WTC11 (cell line): Measurements from ENCODE around the gene VMAC. TPM values are rescaled to one million over a fixed set of nuclear protein-coding genes. Genes with fewer than 3 reads are reported as not detected.

ENCODE experiments used
- ATAC-seq: fragments of 200-7000 bp; cut with Tn5 transposase; 2 replicates; pipeline ENCODE4 v1.10.0; 2021; ENCODE audit warnings: mild to moderate bottlenecking, moderate library complexity
- CTCF ChIA-PET: fragments of 300-600 bp; sonication (Branson Sonifier 250); formaldehyde crosslinking; loops from one replicate; lab custom pipeline; 2021; ENCODE audit warnings: antibody characterized with exemption; lab: Charles Lee
- POLR2A ChIA-PET: fragments of 350-600 bp; sonication (Branson Sonifier 250); formaldehyde crosslinking; loops from one replicate; lab custom pipeline; 2021; ENCODE audit warnings: antibody characterized with exemption; lab: Charles Lee
- DNase-seq: peaks from one replicate; pipeline ENCODE4 v3.0.0; 2021; ENCODE audit warnings: low spot score
- H3K27ac Mint-ChIP-seq: 2 replicates; pipeline ENCODE4 v1.8.0; 2021; ENCODE audit warnings: mixed read lengths
- H3K27me3 Mint-ChIP-seq: 2 replicates; pipeline ENCODE4 v1.8.0; 2021; ENCODE audit warnings: low read depth, mild to moderate bottlenecking, moderate library complexity, mixed read lengths
- H3K36me3 Mint-ChIP-seq: 2 replicates; pipeline ENCODE4 v1.8.0; 2021; ENCODE audit warnings: mixed read lengths
- H3K4me1 Mint-ChIP-seq: 2 replicates; pipeline ENCODE4 v1.8.0; 2022; ENCODE audit warnings: mixed read lengths
- H3K4me3 Mint-ChIP-seq: 2 replicates; pipeline ENCODE4 v1.8.0; 2021; ENCODE audit warnings: mild to moderate bottlenecking, moderate library complexity, mixed read lengths
- H3K9me3 Mint-ChIP-seq: 2 replicates; pipeline ENCODE4 v1.8.0; 2021; ENCODE audit warnings: mixed read lengths
- CREB1 ChIP-seq: sonication (generic); formaldehyde crosslinking; IDR thresholded peaks from 2 replicates; pipeline ENCODE4 v1.8.0; 2023; ENCODE audit warnings: mild to moderate bottlenecking, missing genetic modification reagents
- FOXP1 ChIP-seq: sonication (generic); formaldehyde crosslinking; IDR thresholded peaks from 2 replicates; pipeline ENCODE4 v1.8.0; 2022; ENCODE audit warnings: missing genetic modification reagents, mild to moderate bottlenecking, moderate library complexity, borderline replicate concordance
- MXD4 ChIP-seq: fragments of 250-450 bp; sonication (Bioruptor Pico); IDR thresholded peaks from 2 replicates; pipeline ENCODE4 v1.8.0; 2021; ENCODE audit warnings: mild to moderate bottlenecking, moderate library complexity, borderline replicate concordance
- NFYB ChIP-seq: sonication (generic); formaldehyde crosslinking; conservative IDR thresholded peaks from 2 replicates; pipeline ENCODE4 v1.8.0; 2022; ENCODE audit warnings: low read depth, missing genetic modification reagents
- RORB ChIP-seq: fragments of 250-450 bp; sonication (Bioruptor Pico); IDR thresholded peaks from 2 replicates; pipeline ENCODE4 v1.9.0; 2021; ENCODE audit warnings: mild to moderate bottlenecking
- SMAD3 ChIP-seq: sonication (generic); formaldehyde crosslinking; IDR thresholded peaks from 2 replicates; pipeline ENCODE4 v1.8.0; 2022; ENCODE audit warnings: missing genetic modification reagents, mild to moderate bottlenecking, borderline replicate concordance
- SOX15 ChIP-seq: fragments of 250-450 bp; sonication (Bioruptor Pico); IDR thresholded peaks from 2 replicates; pipeline ENCODE4 v1.9.0; 2021; ENCODE audit warnings: mild to moderate bottlenecking
- TCF7 ChIP-seq: sonication (generic); formaldehyde crosslinking; IDR thresholded peaks from 2 replicates; pipeline ENCODE4 v1.8.0; 2022; ENCODE audit warnings: mild to moderate bottlenecking, low read depth, missing genetic modification reagents, moderate library complexity
- ZNF121 ChIP-seq: sonication (generic); formaldehyde crosslinking; IDR thresholded peaks from 2 replicates; pipeline ENCODE4 v1.8.0; 2023; ENCODE audit warnings: missing genetic modification reagents
- ZNF232 ChIP-seq: sonication (generic); formaldehyde crosslinking; IDR thresholded peaks from 2 replicates; pipeline ENCODE4 v1.8.0; 2022; ENCODE audit warnings: mild to moderate bottlenecking, missing genetic modification reagents
- total RNA-seq: library from RNA; stranded (reverse); gene quantifications from 3 replicates; pipeline ENCODE4 v1.2.3, GENCODE V29; 2021
- TF ChIP-seq, protein P1 (sequence below): sonication (generic); formaldehyde crosslinking; IDR thresholded peaks from 2 replicates; pipeline ENCODE4 v1.8.0; 2022; ENCODE audit warnings: mild to moderate bottlenecking, missing genetic modification reagents
- TF ChIP-seq, protein P2 (sequence below): sonication (generic); formaldehyde crosslinking; IDR thresholded peaks from 2 replicates; pipeline ENCODE4 v1.8.1; 2022; ENCODE audit warnings: low read depth, missing genetic modification reagents, borderline replicate concordance
- TF ChIP-seq, protein P3 (sequence below): sonication (generic); formaldehyde crosslinking; IDR thresholded peaks from 2 replicates; pipeline ENCODE4 v1.8.1; 2022; ENCODE audit warnings: missing genetic modification reagents, borderline replicate concordance
- TF ChIP-seq, protein P4 (sequence below): fragments of 250-450 bp; sonication (Bioruptor Pico); IDR thresholded peaks from 2 replicates; pipeline ENCODE4 v1.8.0; 2021; ENCODE audit warnings: mild to moderate bottlenecking
- TF ChIP-seq, protein P5 (sequence below): fragments of 250-450 bp; sonication (Bioruptor Pico); IDR thresholded peaks from 2 replicates; pipeline ENCODE4 v1.9.0; 2021; ENCODE audit warnings: mild to moderate bottlenecking
- TF ChIP-seq, protein P6 (sequence below): fragments of 250-450 bp; sonication (Bioruptor Pico); IDR thresholded peaks from 2 replicates; pipeline ENCODE4 v1.9.0; 2021; ENCODE audit warnings: mild to moderate bottlenecking
- TF ChIP-seq, protein P7 (sequence below): sonication (generic); formaldehyde crosslinking; IDR thresholded peaks from 2 replicates; pipeline ENCODE4 v1.8.1; 2023; ENCODE audit warnings: mild to moderate bottlenecking, missing genetic modification reagents
- TF ChIP-seq, protein P8 (sequence below): sonication (generic); formaldehyde crosslinking; IDR thresholded peaks from 2 replicates; pipeline ENCODE4 v1.8.0; 2023; ENCODE audit warnings: mild to moderate bottlenecking, missing genetic modification reagents
- TF ChIP-seq, protein P9 (sequence below): fragments of 250-450 bp; sonication (Bioruptor Pico); conservative IDR thresholded peaks from 2 replicates; pipeline ENCODE4 v1.9.0; 2021; ENCODE audit warnings: mild to moderate bottlenecking
- TF ChIP-seq, protein P10 (sequence below): sonication (generic); formaldehyde crosslinking; IDR thresholded peaks from 2 replicates; pipeline ENCODE4 v1.8.0; 2022; ENCODE audit warnings: mild to moderate bottlenecking, missing genetic modification reagents

The VMAC gene
- total RNA-seq, 1 experiment from 2014 or later: 2.5 TPM

DNA sequence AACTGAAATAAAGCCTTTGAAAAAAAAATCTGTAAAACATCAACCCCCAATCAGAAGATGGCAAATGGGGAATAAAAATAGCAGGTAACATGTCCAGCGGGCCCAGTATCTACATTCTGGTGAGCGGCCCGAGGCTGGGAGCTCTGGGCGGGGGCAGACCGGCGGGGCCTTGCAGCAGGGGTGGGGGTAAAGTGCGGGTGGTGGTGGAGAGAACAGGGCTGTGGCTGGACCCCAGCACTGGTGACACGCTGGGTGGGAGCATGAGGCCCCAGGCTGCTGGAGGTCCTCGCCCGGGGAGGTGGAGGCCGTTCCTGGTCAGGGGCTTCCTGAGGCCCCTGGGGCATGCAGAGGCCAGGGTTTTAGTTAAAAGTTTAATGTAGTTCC, 11.1 kb downstream of the VMAC start (continued):
- TF ChIP-seq, protein P1, sequence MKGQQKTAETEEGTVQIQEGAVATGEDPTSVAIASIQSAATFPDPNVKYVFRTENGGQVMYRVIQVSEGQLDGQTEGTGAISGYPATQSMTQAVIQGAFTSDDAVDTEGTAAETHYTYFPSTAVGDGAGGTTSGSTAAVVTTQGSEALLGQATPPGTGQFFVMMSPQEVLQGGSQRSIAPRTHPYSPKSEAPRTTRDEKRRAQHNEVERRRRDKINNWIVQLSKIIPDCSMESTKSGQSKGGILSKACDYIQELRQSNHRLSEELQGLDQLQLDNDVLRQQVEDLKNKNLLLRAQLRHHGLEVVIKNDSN (CRISPR knock-in tag): no peak
- TF ChIP-seq SOX15 (CRISPR knock-in tag) (no peak), ZNF121 (CRISPR knock-in tag) (no peak), ZNF232 (CRISPR knock-in tag) (no peak), CREB1 (CRISPR knock-in tag) (no peak), FOXP1 (no peak)
- TF ChIP-seq, protein P2, sequence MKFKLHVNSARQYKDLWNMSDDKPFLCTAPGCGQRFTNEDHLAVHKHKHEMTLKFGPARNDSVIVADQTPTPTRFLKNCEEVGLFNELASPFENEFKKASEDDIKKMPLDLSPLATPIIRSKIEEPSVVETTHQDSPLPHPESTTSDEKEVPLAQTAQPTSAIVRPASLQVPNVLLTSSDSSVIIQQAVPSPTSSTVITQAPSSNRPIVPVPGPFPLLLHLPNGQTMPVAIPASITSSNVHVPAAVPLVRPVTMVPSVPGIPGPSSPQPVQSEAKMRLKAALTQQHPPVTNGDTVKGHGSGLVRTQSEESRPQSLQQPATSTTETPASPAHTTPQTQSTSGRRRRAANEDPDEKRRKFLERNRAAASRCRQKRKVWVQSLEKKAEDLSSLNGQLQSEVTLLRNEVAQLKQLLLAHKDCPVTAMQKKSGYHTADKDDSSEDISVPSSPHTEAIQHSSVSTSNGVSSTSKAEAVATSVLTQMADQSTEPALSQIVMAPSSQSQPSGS (CRISPR knock-in tag): no peak
- TF ChIP-seq, protein P3, sequence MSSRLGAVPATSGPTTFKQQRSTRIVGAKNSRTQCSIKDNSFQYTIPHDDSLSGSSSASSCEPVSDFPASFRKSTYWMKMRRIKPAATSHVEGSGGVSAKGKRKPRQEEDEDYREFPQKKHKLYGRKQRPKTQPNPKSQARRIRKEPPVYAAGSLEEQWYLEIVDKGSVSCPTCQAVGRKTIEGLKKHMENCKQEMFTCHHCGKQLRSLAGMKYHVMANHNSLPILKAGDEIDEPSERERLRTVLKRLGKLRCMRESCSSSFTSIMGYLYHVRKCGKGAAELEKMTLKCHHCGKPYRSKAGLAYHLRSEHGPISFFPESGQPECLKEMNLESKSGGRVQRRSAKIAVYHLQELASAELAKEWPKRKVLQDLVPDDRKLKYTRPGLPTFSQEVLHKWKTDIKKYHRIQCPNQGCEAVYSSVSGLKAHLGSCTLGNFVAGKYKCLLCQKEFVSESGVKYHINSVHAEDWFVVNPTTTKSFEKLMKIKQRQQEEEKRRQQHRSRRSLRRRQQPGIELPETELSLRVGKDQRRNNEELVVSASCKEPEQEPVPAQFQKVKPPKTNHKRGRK: no peak

DNA sequence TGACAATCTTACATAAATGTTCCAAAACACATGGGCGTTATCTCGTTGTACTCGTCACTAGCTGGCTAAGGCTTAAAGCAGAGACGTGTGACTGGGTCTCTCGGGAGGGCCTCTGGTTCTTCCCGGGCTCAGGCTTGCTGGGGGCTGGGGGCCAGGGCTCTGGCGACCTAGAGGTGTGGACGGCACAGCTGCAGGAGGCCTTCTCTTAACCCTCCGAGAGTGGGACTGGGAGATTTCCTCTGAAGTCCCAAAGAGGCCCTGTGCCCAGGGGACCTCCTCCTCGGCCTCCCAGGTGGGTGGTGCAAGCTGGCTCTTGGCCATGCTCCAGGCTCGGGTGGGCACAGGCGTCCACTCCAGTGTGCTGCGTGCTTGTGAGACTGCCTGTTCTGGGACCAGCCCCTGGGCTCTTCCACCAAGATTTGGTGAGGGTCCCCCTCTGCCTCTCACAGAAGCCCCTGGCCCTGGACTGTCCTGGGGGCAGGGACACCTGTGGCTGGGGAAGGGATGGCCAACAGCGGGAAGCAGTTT, 11.6 kb downstream of the VMAC start:
- Mint-ChIP-seq H3K36me3 (peaks cover 15% of the 10 kb centered on the region), H3K27me3 (no peaks in the 10 kb centered on the region), H3K27ac (no peak overlapping the region), H3K4me1 (no peaks in the 10 kb centered on the region), H3K4me3 (no peak overlapping the region), H3K9me3 (no peaks in the 10 kb centered on the region)
- CTCF ChIA-PET: no interaction called here
- no peak for DNase-seq
- POLR2A ChIA-PET: no interaction called here
- ATAC-seq: no peak
- TF ChIP-seq TCF7 (CRISPR knock-in tag) (no peak), MXD4 (CRISPR knock-in tag) (no peak), NFYB (CRISPR knock-in tag) (no peak), RORB (no peak), SMAD3 (CRISPR knock-in tag) (no peak)
- TF ChIP-seq, protein P4, sequence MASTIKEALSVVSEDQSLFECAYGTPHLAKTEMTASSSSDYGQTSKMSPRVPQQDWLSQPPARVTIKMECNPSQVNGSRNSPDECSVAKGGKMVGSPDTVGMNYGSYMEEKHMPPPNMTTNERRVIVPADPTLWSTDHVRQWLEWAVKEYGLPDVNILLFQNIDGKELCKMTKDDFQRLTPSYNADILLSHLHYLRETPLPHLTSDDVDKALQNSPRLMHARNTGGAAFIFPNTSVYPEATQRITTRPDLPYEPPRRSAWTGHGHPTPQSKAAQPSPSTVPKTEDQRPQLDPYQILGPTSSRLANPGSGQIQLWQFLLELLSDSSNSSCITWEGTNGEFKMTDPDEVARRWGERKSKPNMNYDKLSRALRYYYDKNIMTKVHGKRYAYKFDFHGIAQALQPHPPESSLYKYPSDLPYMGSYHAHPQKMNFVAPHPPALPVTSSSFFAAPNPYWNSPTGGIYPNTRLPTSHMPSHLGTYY (CRISPR knock-in tag): no peak
- TF ChIP-seq, protein P5, sequence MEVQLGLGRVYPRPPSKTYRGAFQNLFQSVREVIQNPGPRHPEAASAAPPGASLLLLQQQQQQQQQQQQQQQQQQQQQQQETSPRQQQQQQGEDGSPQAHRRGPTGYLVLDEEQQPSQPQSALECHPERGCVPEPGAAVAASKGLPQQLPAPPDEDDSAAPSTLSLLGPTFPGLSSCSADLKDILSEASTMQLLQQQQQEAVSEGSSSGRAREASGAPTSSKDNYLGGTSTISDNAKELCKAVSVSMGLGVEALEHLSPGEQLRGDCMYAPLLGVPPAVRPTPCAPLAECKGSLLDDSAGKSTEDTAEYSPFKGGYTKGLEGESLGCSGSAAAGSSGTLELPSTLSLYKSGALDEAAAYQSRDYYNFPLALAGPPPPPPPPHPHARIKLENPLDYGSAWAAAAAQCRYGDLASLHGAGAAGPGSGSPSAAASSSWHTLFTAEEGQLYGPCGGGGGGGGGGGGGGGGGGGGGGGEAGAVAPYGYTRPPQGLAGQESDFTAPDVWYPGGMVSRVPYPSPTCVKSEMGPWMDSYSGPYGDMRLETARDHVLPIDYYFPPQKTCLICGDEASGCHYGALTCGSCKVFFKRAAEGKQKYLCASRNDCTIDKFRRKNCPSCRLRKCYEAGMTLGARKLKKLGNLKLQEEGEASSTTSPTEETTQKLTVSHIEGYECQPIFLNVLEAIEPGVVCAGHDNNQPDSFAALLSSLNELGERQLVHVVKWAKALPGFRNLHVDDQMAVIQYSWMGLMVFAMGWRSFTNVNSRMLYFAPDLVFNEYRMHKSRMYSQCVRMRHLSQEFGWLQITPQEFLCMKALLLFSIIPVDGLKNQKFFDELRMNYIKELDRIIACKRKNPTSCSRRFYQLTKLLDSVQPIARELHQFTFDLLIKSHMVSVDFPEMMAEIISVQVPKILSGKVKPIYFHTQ (CRISPR knock-in tag): no peak
- TF ChIP-seq, protein P6, sequence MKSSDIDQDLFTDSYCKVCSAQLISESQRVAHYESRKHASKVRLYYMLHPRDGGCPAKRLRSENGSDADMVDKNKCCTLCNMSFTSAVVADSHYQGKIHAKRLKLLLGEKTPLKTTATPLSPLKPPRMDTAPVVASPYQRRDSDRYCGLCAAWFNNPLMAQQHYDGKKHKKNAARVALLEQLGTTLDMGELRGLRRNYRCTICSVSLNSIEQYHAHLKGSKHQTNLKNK (CRISPR knock-in tag): no peak
- TF ChIP-seq, protein P7, sequence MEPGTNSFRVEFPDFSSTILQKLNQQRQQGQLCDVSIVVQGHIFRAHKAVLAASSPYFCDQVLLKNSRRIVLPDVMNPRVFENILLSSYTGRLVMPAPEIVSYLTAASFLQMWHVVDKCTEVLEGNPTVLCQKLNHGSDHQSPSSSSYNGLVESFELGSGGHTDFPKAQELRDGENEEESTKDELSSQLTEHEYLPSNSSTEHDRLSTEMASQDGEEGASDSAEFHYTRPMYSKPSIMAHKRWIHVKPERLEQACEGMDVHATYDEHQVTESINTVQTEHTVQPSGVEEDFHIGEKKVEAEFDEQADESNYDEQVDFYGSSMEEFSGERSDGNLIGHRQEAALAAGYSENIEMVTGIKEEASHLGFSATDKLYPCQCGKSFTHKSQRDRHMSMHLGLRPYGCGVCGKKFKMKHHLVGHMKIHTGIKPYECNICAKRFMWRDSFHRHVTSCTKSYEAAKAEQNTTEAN: no peak
- TF ChIP-seq, protein P8, sequence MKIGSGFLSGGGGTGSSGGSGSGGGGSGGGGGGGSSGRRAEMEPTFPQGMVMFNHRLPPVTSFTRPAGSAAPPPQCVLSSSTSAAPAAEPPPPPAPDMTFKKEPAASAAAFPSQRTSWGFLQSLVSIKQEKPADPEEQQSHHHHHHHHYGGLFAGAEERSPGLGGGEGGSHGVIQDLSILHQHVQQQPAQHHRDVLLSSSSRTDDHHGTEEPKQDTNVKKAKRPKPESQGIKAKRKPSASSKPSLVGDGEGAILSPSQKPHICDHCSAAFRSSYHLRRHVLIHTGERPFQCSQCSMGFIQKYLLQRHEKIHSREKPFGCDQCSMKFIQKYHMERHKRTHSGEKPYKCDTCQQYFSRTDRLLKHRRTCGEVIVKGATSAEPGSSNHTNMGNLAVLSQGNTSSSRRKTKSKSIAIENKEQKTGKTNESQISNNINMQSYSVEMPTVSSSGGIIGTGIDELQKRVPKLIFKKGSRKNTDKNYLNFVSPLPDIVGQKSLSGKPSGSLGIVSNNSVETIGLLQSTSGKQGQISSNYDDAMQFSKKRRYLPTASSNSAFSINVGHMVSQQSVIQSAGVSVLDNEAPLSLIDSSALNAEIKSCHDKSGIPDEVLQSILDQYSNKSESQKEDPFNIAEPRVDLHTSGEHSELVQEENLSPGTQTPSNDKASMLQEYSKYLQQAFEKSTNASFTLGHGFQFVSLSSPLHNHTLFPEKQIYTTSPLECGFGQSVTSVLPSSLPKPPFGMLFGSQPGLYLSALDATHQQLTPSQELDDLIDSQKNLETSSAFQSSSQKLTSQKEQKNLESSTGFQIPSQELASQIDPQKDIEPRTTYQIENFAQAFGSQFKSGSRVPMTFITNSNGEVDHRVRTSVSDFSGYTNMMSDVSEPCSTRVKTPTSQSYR: no peak
- TF ChIP-seq, protein P9, sequence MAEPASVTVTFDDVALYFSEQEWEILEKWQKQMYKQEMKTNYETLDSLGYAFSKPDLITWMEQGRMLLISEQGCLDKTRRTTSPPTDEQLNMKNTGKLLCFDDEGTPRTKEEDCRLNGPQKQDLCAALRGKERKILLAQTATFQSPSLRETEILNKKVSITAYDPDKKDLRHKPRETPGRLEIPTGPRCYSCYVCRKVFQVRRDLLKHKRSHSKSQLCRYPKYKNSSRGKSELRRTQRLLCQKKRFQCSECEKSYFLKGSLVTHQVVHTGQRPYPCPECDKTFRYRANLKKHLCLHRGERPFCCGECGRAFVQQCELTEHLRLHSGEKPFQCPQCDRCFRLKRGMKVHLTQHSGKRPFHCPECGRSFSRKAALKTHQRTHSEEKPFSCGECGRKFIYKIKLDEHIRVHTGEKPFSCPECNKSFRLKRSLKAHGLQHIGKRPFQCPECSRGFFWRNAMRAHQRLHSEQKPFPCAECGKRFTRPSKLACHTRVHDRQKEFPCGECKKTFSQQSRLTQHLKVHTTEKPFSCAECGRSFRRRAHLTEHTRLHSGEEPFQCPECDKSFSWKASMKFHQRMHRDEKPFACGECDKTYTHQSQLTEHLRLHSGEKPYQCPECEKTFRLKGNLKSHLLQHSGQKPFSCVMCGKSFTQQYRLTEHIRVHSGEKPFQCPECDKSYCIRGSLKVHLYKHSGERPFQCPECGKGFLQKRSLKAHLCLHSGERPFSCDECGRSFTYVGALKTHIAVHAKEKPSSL (CRISPR knock-in tag): no peak
- TF ChIP-seq, protein P10, sequence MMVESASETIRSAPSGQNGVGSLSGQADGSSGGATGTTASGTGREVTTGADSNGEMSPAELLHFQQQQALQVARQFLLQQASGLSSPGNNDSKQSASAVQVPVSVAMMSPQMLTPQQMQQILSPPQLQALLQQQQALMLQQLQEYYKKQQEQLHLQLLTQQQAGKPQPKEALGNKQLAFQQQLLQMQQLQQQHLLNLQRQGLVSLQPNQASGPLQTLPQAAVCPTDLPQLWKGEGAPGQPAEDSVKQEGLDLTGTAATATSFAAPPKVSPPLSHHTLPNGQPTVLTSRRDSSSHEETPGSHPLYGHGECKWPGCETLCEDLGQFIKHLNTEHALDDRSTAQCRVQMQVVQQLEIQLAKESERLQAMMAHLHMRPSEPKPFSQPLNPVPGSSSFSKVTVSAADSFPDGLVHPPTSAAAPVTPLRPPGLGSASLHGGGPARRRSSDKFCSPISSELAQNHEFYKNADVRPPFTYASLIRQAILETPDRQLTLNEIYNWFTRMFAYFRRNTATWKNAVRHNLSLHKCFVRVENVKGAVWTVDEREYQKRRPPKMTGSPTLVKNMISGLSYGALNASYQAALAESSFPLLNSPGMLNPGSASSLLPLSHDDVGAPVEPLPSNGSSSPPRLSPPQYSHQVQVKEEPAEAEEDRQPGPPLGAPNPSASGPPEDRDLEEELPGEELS (CRISPR knock-in tag): no peak
